Right lobe of liver (tissue), 6 donors: Measurements from ENCODE around the gene VARS1. TPM values are rescaled to one million over a fixed set of nuclear protein-coding genes. Genes with fewer than 3 reads are reported as not detected.

Source experiments
- ATAC-seq, 4 donors: fragments of 200-7000 bp; cut with Tn5 transposase; one replicate each; pipeline ENCODE4 v1.9.1; 2020; ENCODE audit warnings: mild to moderate bottlenecking in 4 of 4, moderate library complexity in 4 of 4
- DNase-seq, 3 donors: peaks; one replicate each; pipeline ENCODE4 v3.0.0-alpha.2; 2020
- H3K27ac ChIP-seq, 3 donors: fragments of 200-600 bp; one replicate each; pipeline ENCODE4 v1.8.0; 2022
- H3K27me3 ChIP-seq, 2 donors: fragments of 200-600 bp; one replicate each; pipeline ENCODE4 v1.8.0; 2022
- H3K36me3 ChIP-seq, 4 donors: fragments of 200-600 bp; sonication (generic) in 1 of 4; one replicate each; pipeline versions ENCODE4 v1.5.1 to v1.8.0; 2017 to 2022; ENCODE audit warnings: control low read depth in 1 of 4
- H3K4me1 ChIP-seq, 4 donors: fragments of 200-600 bp; sonication (generic) in 1 of 4; one replicate each; pipeline versions ENCODE4 v1.5.1 to v1.8.0; 2017 to 2022; ENCODE audit warnings: control low read depth in 1 of 4
- H3K4me3 ChIP-seq, 3 donors: fragments of 200-600 bp; one replicate each; pipeline ENCODE4 v1.8.0; 2022
- H3K9me3 ChIP-seq, 4 donors: fragments of 200-600 bp; sonication (generic) in 1 of 4; one replicate each; pipeline versions ENCODE4 v1.5.1 to v1.8.0; 2017 to 2022; ENCODE audit warnings: control low read depth in 1 of 4
- CTCF ChIP-seq, 4 donors: fragments of 200-600 bp in 3 of 4; fragments of 450-650 bp in 1 of 4; IDR thresholded peaks; one replicate each; pipeline versions ENCODE4 v1.5.1 to v1.8.0; 2016 to 2022; ENCODE audit warnings: antibody characterized with exemption in 4 of 4, mild to moderate bottlenecking in 2 of 4
- POLR2A ChIP-seq: fragments of 450-650 bp; IDR thresholded peaks from one replicate; pipeline ENCODE4 v1.6.1; 2017; ENCODE audit warnings: antibody characterized with exemption, mild to moderate bottlenecking
- WGBS: methylation state at CpG from one replicate; pipeline ENCODE4 v1.1.6; 2018; ENCODE audit warnings: low coverage, low lambda C conversion rate; ENCODE audit not compliant: insufficient coverage; ENCODE audit errors: missing lambda C conversion rate; 5-methylcytosine and 5-hydroxymethylcytosine counted together
- intact Hi-C, 2 donors: fragments of 100-400 bp; cut with DNase I; formaldehyde crosslinking; loops; one replicate each; pipeline versions ENCODE4 v1.11.2 to v1.14.1; 2022
- total RNA-seq, 6 experiments: library from RNA; depleted of rRNA in 2 of 6; stranded (reverse); fragments of >200 nt in 2 of 6; fragmentation: NEBNext Ultra II Directional in 3 of 6; extraction: Animal tissue kit (Norgen Biotek cat#: 25700) in 3 of 6; gene quantifications; one replicate each; pipeline versions ENCODE4 v1.1.0 to v1.2.4, GENCODE V29; 2016 to 2023
- donor health status: DM: no; HTN: yes; CAD: no.
- donor health status: DM: no; HTN: no; CAD: no.
- donor health status: DM: no; HTN: no; CAD: no.
- donor health status: DM: no; HTN: yes; CAD: no.
- donor health status: DM: no; HTN: yes; CAD: no.

Gene VARS1
- total RNA-seq, 6 experiments from 2014 or later, result 31.0 to 58.1 (median 41.0) TPM

GRCh38 chr6:31761343-31761742 lies 34.2 kb downstream of the VARS1 start:
- H3K36me3 ChIP-seq, result no peaks in the 10 kb centered on the region
- intact Hi-C loops, result loop anchor here (10.0 kb wide), 2 partner anchors 47 to 77 kb away; partner anchors contain the start of genes LY6G5C (in 2 of the 2) and LY6G6D (in 1 of the 2)
- no peaks in the 10 kb centered on the region for H3K4me1 ChIP-seq
- 100% methylated on average over 1 of the region's 8 CpGs for WGBS
- no peaks in the 10 kb centered on the region for H3K9me3 ChIP-seq
- H3K27me3 ChIP-seq, result no peaks in the 10 kb centered on the region
- TF ChIP-seq POLR2A (no peak), CTCF (IDR thresholded peaks at IDR 0.05) (no peak)
- H3K4me3 ChIP-seq, result no peak overlapping the region
- no peak for ATAC-seq
- DNase-seq, result peak in 1 of 3 donors; percentile 27
- H3K27ac ChIP-seq, result no peak overlapping the region

GRCh38 chr6:31760790-31761189 lies 34.8 kb downstream of the VARS1 start:
- ATAC-seq (no peak), DNase-seq (no peak)
- WGBS, result 95% methylated on average over 2 of the region's 5 CpGs
- TF ChIP-seq CTCF (IDR thresholded peaks at IDR 0.05), result no peak
- TF ChIP-seq POLR2A, result no peak
- no peak overlapping the region for H3K27ac ChIP-seq
- no peaks in the 10 kb centered on the region for H3K4me1 ChIP-seq
- intact Hi-C loops, result loop anchor here (10.0 kb wide), 2 partner anchors 46 to 76 kb away; partner anchors contain the start of genes LY6G5C (in 2 of the 2) and LY6G6D (in 1 of the 2)
- H3K27me3 ChIP-seq, result no peaks in the 10 kb centered on the region
- no peak overlapping the region for H3K4me3 ChIP-seq
- H3K9me3 ChIP-seq, result no peaks in the 10 kb centered on the region
- no peaks in the 10 kb centered on the region for H3K36me3 ChIP-seq

GRCh38 chr6:31758281-31758680 lies 37.3 kb downstream of the VARS1 start:
- ATAC-seq (no peak), DNase-seq (no peak)
- no peaks in the 10 kb centered on the region for H3K9me3 ChIP-seq
- intact Hi-C loops, result no loop called here
- no peak for TF ChIP-seq CTCF (IDR thresholded peaks at IDR 0.05)
- no peak for TF ChIP-seq POLR2A
- H3K36me3 ChIP-seq, result no peaks in the 10 kb centered on the region
- 100% methylated on average over 1 of the region's 2 CpGs for WGBS
- H3K4me3 ChIP-seq, result no peak overlapping the region
- H3K4me1 ChIP-seq, result no peaks in the 10 kb centered on the region
- no peaks in the 10 kb centered on the region for H3K27me3 ChIP-seq
- H3K27ac ChIP-seq, result no peak overlapping the region

- WGBS, result 79% methylated on average over 8 of the region's 8 CpGs
- H3K4me1 ChIP-seq, result no peaks in the 10 kb centered on the region
- TF ChIP-seq POLR2A (no peak), CTCF (IDR thresholded peaks at IDR 0.05) (no peak)
- no peak for ATAC-seq
- H3K27ac ChIP-seq, result no peak overlapping the region
- H3K4me3 ChIP-seq, result no peak overlapping the region
- no peaks in the 10 kb centered on the region for H3K36me3 ChIP-seq
- no peak for DNase-seq
- intact Hi-C loops, result no loop called here
- no peaks in the 10 kb centered on the region for H3K27me3 ChIP-seq
- no peaks in the 10 kb centered on the region for H3K9me3 ChIP-seq
Observed at GRCh38 chr6:31752739-31753319, 42.7 kb downstream of the VARS1 start.
